ELR (cell line): ENCODE data around the gene RABEP2.
A peak's percentile ranks its signal among the peaks of the same experiment; 100 is the strongest.
"Not testable (repeated sequence)": the region's sequence is repeated elsewhere in the genome, so short reads cannot be mapped to it uniquely, and the experiment has no call there.

Source experiments
- DNase-seq: peaks from one replicate; pipeline ENCODE4 v3.0.0-alpha.2; 2015; ENCODE audit warnings: low read depth

RABEP2 gene

GRCh38 chr16:28878083-28878926, 46.7 kb downstream of the RABEP2 start, which contains the start of gene ATP2A1:
ATP2A1 (plus strand) TSS chr16:28878488; CDS start chr16:28878672, 184 bp downstream.
- DNase-seq = no peak

- no peak for DNase-seq
Observed at GRCh38 chr16:28877655-28878000, 47.4 kb downstream of the RABEP2 start.

GRCh38 chr16:28876973-28877654, 47.9 kb downstream of the RABEP2 start:
- DNase-seq = no peak

GRCh38 chr16:28876019-28876659, 48.9 kb downstream of the RABEP2 start:
- no peak for DNase-seq

GRCh38 chr16:28875134-28876018, 49.7 kb downstream of the RABEP2 start:
- no peak for DNase-seq

GRCh38 chr16:28874406-28874805, 50.6 kb downstream of the RABEP2 start:
- DNase-seq = no peak

- peak; percentile 33 for DNase-seq
Observed at GRCh38 chr16:28873543-28874201, 51.4 kb downstream of the RABEP2 start.

- no peak for DNase-seq
Observed at GRCh38 chr16:28872952-28873351, 52.1 kb downstream of the RABEP2 start.

GRCh38 chr16:28869201-28869600, 55.8 kb downstream of the RABEP2 start:
- DNase-seq = no peak

GRCh38 chr16:28867646-28868045, 57.4 kb downstream of the RABEP2 start:
- DNase-seq = not testable (repeated sequence)

- DNase-seq = no peak
Observed at GRCh38 chr16:28867241-28867640, 57.8 kb downstream of the RABEP2 start.

GRCh38 chr16:28866454-28866804, 58.6 kb downstream of the RABEP2 start:
- no peak for DNase-seq

GRCh38 chr16:28865722-28866453, 59.1 kb downstream of the RABEP2 start:
- DNase-seq = no peak

- peak; percentile 25 for DNase-seq
Observed at GRCh38 chr16:28865001-28865688, 59.9 kb downstream of the RABEP2 start.

- DNase-seq = peak; percentile 56
Observed at GRCh38 chr16:28863929-28864793, 60.9 kb downstream of the RABEP2 start.

- no peak for DNase-seq
Observed at GRCh38 chr16:28859326-28859725, 65.7 kb downstream of the RABEP2 start.

GRCh38 chr16:28858421-28858820, 66.6 kb downstream of the RABEP2 start:
- no peak for DNase-seq
